Osteoblast (primary cell): ENCODE measurements around the gene NADK. TPM values are rescaled to one million over a fixed set of nuclear protein-coding genes. Genes with fewer than 3 reads are reported as not detected.

Experiments
- DNase-seq: peaks from one replicate; pipeline ENCODE4 v3.0.0; 2011; ENCODE audit warnings: low spot score, mixed read lengths; ENCODE audit not compliant: insufficient read length; ENCODE audit errors: missing footprints
- H2AFZ ChIP-seq: 2 replicates; pipeline ENCODE4 v1.6.0; 2011; ENCODE audit warnings: mild to moderate bottlenecking, low read length
- H3K27ac ChIP-seq: 2 replicates; pipeline ENCODE4 v1.5.1; 2011; ENCODE audit warnings: mild to moderate bottlenecking, low read depth, low read length, moderate library complexity
- H3K27me3 ChIP-seq: 2 replicates; pipeline ENCODE4 v1.6.0; 2012; ENCODE audit warnings: mild to moderate bottlenecking, control low read depth, inconsistent platforms, low read length, moderate library complexity; ENCODE audit not compliant: insufficient read depth
- H3K36me3 ChIP-seq: 2 replicates; pipeline ENCODE4 v1.5.1; 2011; ENCODE audit warnings: mild to moderate bottlenecking, low read length, control low read depth, moderate library complexity; ENCODE audit not compliant: insufficient read depth
- H3K4me1 ChIP-seq: 2 replicates; pipeline ENCODE4 v1.5.1; 2011; ENCODE audit warnings: mild to moderate bottlenecking, low read length, control low read depth, moderate library complexity; ENCODE audit not compliant: insufficient read depth
- H3K4me2 ChIP-seq: 2 replicates; pipeline ENCODE4 v1.6.0; 2011; ENCODE audit warnings: mild to moderate bottlenecking, low read length; ENCODE audit not compliant: insufficient read depth
- H3K4me3 ChIP-seq: fragments of 200-600 bp; sonication (generic); 3 replicates; pipeline ENCODE4 v1.5.1; 2012; ENCODE audit warnings: mild to moderate bottlenecking, low read length, inconsistent platforms; ENCODE audit not compliant: insufficient read depth
- H3K79me2 ChIP-seq: 2 replicates; pipeline ENCODE4 v1.6.0; 2012; ENCODE audit warnings: mild to moderate bottlenecking, low read length, control low read depth, inconsistent platforms; ENCODE audit not compliant: insufficient read depth
- H3K9me3 ChIP-seq: 2 replicates; pipeline ENCODE4 v1.5.1; 2011; ENCODE audit warnings: low read depth, low read length, control low read depth
- H4K20me1 ChIP-seq: 2 replicates; pipeline ENCODE4 v1.6.0; 2012; ENCODE audit warnings: mild to moderate bottlenecking, low read length, control low read depth; ENCODE audit not compliant: insufficient read depth
- CTCF ChIP-seq: IDR thresholded peaks from 2 replicates; pipeline ENCODE4 v1.5.1; 2011; ENCODE audit warnings: mild to moderate bottlenecking, low read depth, low read length, moderate library complexity; ENCODE audit errors: extremely low read depth
- total RNA-seq: library from RNA; depleted of rRNA; stranded (reverse); fragments of >200 nt; gene quantifications from 2 replicates; pipeline ENCODE4 v1.2.3, GENCODE V29; 2012

Gene NADK, protein sequence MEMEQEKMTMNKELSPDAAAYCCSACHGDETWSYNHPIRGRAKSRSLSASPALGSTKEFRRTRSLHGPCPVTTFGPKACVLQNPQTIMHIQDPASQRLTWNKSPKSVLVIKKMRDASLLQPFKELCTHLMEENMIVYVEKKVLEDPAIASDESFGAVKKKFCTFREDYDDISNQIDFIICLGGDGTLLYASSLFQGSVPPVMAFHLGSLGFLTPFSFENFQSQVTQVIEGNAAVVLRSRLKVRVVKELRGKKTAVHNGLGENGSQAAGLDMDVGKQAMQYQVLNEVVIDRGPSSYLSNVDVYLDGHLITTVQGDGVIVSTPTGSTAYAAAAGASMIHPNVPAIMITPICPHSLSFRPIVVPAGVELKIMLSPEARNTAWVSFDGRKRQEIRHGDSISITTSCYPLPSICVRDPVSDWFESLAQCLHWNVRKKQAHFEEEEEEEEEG
- total RNA-seq = 43.9 and 45.6 TPM in 2 replicates

DNA sequence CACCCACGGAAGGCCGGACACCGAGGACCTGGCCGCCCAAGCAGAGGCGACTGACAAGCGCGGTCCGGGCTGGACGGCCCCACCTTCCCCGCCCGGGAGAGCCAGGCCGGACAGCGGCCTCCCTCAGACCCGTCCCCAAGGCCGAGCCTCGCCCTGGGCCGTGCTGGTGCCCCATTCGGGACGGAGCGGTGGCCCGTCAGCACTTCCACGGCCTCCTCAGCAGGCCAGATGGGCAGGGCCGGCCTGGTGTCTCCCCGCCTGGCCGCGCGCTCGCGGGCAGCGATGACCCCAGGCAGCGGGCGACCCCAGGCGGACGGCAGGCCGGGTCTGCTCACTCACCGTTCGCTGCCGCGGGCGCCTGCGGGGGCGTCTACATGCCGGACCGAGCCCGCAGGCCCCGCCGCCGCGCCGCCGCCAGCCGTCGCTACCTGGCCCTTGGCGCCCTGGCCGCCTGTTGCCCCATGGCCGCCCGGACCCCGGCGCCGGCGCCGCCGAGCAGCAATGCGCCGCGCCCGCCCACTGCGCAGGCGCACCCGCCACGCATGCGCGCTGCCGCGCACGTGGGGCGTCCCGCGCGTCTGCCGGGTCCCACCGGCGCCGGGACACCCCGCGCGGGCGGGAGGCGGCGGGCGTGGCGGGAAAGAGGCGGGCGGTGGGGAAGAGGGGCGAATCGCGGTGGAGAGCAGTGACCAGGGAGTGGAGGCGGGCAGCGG, at the start of gene NADK:
Gene NADK, minus strand, starts transcription at position 521 of the 713 bp plus-strand sequence. CDS start 13,064 bp downstream, outside the sequence.
- Histone ChIP-seq H3K4me1 (peaks cover 51% of the 10 kb centered on the region), H3K27ac (peak within 1 kb of the TSS; percentile 82)
- peak; percentile 99 for DNase-seq

DNA sequence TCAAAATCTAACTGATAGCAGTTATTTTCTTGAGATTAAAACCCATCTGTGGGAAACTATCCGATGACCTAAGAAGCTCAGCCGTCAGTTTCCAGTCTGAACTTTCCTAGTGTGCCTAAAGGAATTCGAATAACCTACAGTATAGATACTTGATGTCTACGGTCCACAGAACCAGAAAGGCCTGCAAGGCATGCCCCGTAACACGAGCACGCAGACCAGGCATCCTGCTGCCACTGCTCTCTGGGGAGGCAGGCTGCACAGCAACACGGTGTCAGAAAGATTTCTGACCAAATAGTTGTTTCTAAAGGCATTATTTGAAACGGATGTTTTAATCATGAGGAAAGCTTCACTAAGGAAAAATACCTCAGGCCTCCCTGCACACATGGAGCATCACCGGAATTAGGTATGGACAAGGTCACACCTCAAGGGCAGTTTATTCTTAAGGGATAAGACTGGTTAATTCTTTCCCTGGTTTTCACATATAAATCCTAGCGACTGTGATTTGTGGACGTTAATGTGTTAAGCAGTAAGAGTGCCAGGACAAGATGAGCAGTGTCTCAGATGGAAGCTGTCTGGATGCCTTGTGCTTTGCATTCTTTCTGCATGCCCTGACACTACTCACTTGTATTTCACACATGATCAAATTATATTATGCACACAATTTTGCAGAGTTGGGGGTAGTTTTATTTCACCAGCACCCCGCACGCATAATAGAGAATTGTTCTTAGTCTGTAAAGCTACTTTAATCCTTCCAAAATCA, 49.0 kb upstream of the NADK start:
- Histone ChIP-seq H4K20me1 (peaks cover 42% of the 10 kb centered on the region), H3K27ac (peak overlapping the region; percentile 38), H3K79me2 (peaks cover 95% of the 10 kb centered on the region), H3K4me1 (peaks cover 12% of the 10 kb centered on the region), H2AFZ (no peak overlapping the region), H3K9me3 (no peaks in the 10 kb centered on the region), H3K4me3 (no peak overlapping the region), H3K36me3 (peaks cover 32% of the 10 kb centered on the region), H3K27me3 (no peaks in the 10 kb centered on the region), H3K4me2 (peak overlapping the region; percentile 5)
- no peak for TF ChIP-seq CTCF
- no peak for DNase-seq

More for the DNA sequence above, at the start of gene NADK:
- H3K4me2 ChIP-seq = peak within 1 kb of the TSS; percentile 88
- H3K36me3 ChIP-seq = no peaks in the 10 kb centered on the region
- peak within 1 kb of the TSS; percentile 90 for H3K4me3 ChIP-seq
- TF ChIP-seq CTCF = no peak
- peaks cover 31% of the 10 kb centered on the region for H4K20me1 ChIP-seq
- H3K79me2 ChIP-seq = peaks cover 47% of the 10 kb centered on the region
- no peaks in the 10 kb centered on the region for H3K27me3 ChIP-seq
- H2AFZ ChIP-seq = peak within 1 kb of the TSS; percentile 13
- H3K9me3 ChIP-seq = no peaks in the 10 kb centered on the region

DNA sequence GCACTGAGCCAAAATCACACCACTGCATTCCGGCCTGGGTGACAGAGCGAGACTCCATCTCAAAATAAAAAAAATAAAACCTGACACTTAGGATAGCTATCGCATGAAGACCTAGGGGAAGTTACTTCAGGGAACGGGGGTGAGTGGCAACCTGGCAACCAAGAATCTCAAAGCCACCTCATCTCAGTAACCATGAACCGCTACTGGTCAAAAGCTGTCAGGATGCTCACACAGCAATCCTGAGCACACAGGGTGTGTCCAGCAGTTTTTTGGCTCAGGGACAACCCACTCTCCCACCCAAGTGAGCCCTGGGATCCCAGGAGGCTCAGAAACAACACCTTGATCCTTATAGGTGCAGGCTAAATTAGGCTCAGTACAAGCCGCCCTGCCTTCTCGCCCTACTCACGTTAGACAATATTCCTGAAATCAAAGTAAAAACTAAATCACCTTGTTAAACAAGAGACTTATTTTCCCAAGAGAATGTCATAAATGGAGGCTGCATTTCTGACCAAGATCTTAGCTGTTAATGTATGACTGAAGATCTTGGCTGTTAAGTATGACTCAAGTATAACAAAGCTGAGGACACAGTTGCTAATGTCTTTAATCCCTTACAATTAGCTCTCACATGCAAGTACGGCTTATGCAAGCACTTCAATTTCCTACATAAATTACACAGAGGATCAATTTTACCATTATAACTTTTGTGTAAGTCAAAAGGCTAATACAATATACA, 48.3 kb upstream of the NADK start:
- H3K27me3 ChIP-seq = no peaks in the 10 kb centered on the region
- H3K4me1 ChIP-seq = peaks cover 12% of the 10 kb centered on the region
- no peaks in the 10 kb centered on the region for H3K9me3 ChIP-seq
- TF ChIP-seq CTCF = no peak
- H3K4me3 ChIP-seq = no peak overlapping the region
- peaks cover 95% of the 10 kb centered on the region for H3K79me2 ChIP-seq
- H3K36me3 ChIP-seq = peaks cover 38% of the 10 kb centered on the region
- no peak overlapping the region for H2AFZ ChIP-seq
- H4K20me1 ChIP-seq = peaks cover 39% of the 10 kb centered on the region
- no peak overlapping the region for H3K4me2 ChIP-seq
- peak; percentile 65 for DNase-seq
- H3K27ac ChIP-seq = peak overlapping the region; percentile 38
